GM19438 (cell line): Measurements from ENCODE around the gene HMGXB3.

Experiments used
- ATAC-seq: cut with Tn5 transposase; IDR thresholded peaks from one replicate; pipeline ENCODE4 v1.9.1; 2021; ENCODE audit warnings: low read depth; ENCODE audit not compliant: unreplicated experiment

HMGXB3 gene

GRCh38 chr5:150052226-150052955, 51.9 kb downstream of the HMGXB3 start:
- ATAC-seq, result no peak

GRCh38 chr5:150052956-150053712, 52.6 kb downstream of the HMGXB3 start:
- ATAC-seq, result no peak

- no peak for ATAC-seq
These were observed 53.3 kb downstream of the HMGXB3 start for GRCh38 chr5:150053713-150054392.

GRCh38 chr5:150054569-150054968, 54.0 kb downstream of the HMGXB3 start:
- no peak for ATAC-seq

GRCh38 chr5:150055326-150056074, 55.0 kb downstream of the HMGXB3 start:
- ATAC-seq, result no peak

GRCh38 chr5:150056075-150056443, 55.5 kb downstream of the HMGXB3 start:
- ATAC-seq, result no peak

- ATAC-seq, result no peak
These were observed 56.5 kb downstream of the HMGXB3 start for GRCh38 chr5:150057052-150057451.

GRCh38 chr5:150057511-150057910, 57.0 kb downstream of the HMGXB3 start:
- ATAC-seq, result no peak

- no peak for ATAC-seq
These were observed 57.5 kb downstream of the HMGXB3 start for GRCh38 chr5:150057996-150058395.

- no peak for ATAC-seq
These were observed 58.1 kb downstream of the HMGXB3 start for GRCh38 chr5:150058480-150059126.

GRCh38 chr5:150059623-150060022, 59.1 kb downstream of the HMGXB3 start:
- ATAC-seq, result no peak

GRCh38 chr5:150060471-150060870, 59.9 kb downstream of the HMGXB3 start:
- ATAC-seq, result no peak

- no peak for ATAC-seq
These were observed 61.0 kb downstream of the HMGXB3 start for GRCh38 chr5:150061538-150061995.

GRCh38 chr5:150062216-150062922, 61.8 kb downstream of the HMGXB3 start:
- no peak for ATAC-seq

GRCh38 chr5:150063638-150064037, 63.1 kb downstream of the HMGXB3 start:
- no peak for ATAC-seq

GRCh38 chr5:150064681-150065220, 64.2 kb downstream of the HMGXB3 start:
- ATAC-seq, result no peak

GRCh38 chr5:150065346-150065745, 64.8 kb downstream of the HMGXB3 start:
- ATAC-seq, result no peak

GRCh38 chr5:150065886-150066285, 65.3 kb downstream of the HMGXB3 start:
- ATAC-seq, result no peak

- no peak for ATAC-seq
These were observed 65.9 kb downstream of the HMGXB3 start for GRCh38 chr5:150066436-150066835.
